Measurements from ENCODE around the gene LARGE1. TPM values are rescaled to one million over a fixed set of nuclear protein-coding genes. Genes with fewer than 3 reads are reported as not detected.
A peak's percentile ranks its signal among the peaks of the same experiment; 100 is the strongest.
"Not testable (repeated sequence)": the region's sequence is repeated elsewhere in the genome, so short reads cannot be mapped to it uniquely, and the experiment has no call there.

Gene LARGE1
- total and polyA plus RNA-seq, 11 donors, result 31.2 to 211 (median 129) TPM

DNA sequence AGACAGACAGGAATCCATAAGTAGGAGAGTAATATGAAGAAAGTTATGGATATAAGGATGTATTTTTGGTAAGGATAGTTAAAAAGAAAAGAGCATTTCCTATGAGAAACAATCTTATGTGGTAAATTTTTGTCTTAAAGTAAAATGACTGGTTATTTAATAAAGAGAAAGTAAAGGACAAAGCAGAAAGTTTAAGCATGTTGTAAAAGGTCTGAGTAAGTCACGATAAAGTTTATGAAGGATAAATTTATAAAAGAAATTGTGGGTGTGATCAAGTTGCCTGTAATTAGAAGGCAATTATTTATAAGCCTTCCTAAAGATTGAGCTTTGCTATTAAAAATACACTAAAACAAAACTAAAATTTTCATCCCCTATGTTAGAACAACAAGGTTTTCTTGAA is 547.4 kb downstream of the LARGE1 start:
- Histone ChIP-seq H3K27me3 (no peaks in the 10 kb centered on the region), H3K4me3 (no peak overlapping the region), H3K9me3 (peaks cover 0 to 10% (median 4%) of the 10 kb centered on the region in 12 donors), H3K36me3 (no peaks in the 10 kb centered on the region), H3K4me1 (no peaks in the 10 kb centered on the region), H3K27ac (no peak overlapping the region)
- TF ChIP-seq, protein P1, sequence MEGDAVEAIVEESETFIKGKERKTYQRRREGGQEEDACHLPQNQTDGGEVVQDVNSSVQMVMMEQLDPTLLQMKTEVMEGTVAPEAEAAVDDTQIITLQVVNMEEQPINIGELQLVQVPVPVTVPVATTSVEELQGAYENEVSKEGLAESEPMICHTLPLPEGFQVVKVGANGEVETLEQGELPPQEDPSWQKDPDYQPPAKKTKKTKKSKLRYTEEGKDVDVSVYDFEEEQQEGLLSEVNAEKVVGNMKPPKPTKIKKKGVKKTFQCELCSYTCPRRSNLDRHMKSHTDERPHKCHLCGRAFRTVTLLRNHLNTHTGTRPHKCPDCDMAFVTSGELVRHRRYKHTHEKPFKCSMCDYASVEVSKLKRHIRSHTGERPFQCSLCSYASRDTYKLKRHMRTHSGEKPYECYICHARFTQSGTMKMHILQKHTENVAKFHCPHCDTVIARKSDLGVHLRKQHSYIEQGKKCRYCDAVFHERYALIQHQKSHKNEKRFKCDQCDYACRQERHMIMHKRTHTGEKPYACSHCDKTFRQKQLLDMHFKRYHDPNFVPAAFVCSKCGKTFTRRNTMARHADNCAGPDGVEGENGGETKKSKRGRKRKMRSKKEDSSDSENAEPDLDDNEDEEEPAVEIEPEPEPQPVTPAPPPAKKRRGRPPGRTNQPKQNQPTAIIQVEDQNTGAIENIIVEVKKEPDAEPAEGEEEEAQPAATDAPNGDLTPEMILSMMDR (IDR thresholded peaks at IDR 0.05), result no peak
- TF ChIP-seq POLR2A (IDR thresholded peaks at IDR 0.05), result no peak
- WGBS, 4 donors, result 96 to 100% (median 98%) methylated on average over 1 of the region's 1 CpG
- ATAC-seq (no peak), DNase-seq (no peak)
- intact Hi-C loops (cut with DNase I), result no loop called here

DNA sequence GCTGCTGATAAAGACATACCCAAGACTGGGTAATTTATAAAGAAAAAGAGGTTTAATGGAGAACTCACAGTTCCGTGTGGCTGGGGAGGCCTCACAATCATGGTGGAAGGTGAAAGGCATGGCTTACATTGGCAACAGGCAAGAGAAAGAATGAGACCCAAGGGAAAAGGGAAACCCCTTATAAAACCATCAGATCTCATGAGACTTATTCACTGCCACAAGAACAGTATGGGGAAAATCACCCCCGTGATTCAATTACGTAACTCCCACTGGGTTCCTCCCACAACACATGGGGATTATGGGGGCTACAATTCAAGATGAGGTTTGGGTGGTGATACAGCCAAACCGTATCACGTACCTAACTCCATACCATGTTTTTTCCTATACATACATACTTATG is 557.0 kb downstream of the LARGE1 start:
- ATAC-seq; H3K27ac ChIP-seq; H3K9me3 ChIP-seq; H3K27me3 ChIP-seq; H3K36me3 ChIP-seq; H3K4me3 ChIP-seq; intact Hi-C loops (cut with DNase I); DNase-seq: not testable (repeated sequence)
- 91 to 97% (median 95%) methylated on average over 5 of the region's 5 CpGs for WGBS, 4 donors
- H3K4me1 ChIP-seq, result peaks cover 0 to 10% (median 0%) of the 10 kb centered on the region in 12 donors

DNA sequence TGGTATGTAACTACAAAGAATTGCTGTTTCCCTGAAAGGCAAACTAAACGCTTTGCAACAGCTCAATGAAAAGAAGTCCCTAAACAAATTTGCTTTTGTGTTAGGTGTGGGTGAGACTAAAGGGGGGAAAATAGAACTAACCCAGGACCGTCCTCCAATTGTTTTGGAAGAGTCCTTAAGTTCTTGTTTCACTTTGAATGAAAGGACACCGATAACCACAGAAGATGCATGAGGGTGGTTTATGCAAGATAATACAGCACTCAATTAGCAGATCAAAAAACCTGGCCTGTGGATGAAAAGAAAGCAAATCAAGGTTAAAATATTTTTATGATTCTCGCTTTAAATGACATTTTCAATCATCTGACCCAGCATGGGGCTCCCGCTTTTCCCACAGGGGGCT is 557.6 kb downstream of the LARGE1 start:
- 88 to 100% (median 98%) methylated on average over 5 of the region's 5 CpGs for WGBS, 4 donors
- Histone ChIP-seq H3K27ac (no peak overlapping the region), H3K4me3 (no peak overlapping the region), H3K27me3 (no peaks in the 10 kb centered on the region), H3K36me3 (peaks cover 0 to 5% (median 0%) of the 10 kb centered on the region in 9 donors), H3K9me3 (no peaks in the 10 kb centered on the region), H3K4me1 (peaks cover 0 to 10% (median 0%) of the 10 kb centered on the region in 12 donors)
- intact Hi-C loops (cut with DNase I), result no loop called here
- ATAC-seq (no peak), DNase-seq (no peak)
- TF ChIP-seq POLR2A (IDR thresholded peaks at IDR 0.05), result no peak
- TF ChIP-seq, protein P1 (IDR thresholded peaks at IDR 0.05), result no peak

DNA sequence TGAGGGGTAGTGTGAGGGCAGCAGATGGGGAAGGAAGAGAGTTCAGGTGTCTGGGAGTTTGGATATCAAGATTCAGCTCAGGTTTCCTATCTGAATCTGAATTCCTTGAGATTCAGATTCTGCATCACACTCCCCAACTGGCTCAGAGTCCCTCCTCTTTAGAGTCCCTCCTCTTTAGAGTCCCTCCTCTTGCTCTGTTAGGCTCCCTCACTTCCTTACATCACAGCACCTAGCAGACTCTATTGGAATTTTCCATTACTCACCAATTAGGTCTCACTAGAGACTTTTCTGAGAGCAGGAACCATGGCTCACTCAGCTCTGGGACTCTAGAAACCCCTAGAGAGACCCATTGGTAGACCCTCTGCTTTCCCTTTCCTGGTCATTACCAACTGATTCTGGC is 558.7 kb downstream of the LARGE1 start:
- DNase-seq (no peak), ATAC-seq (peak in 3 of 4 donors; percentile 39 to 59 (median 44))
- Histone ChIP-seq H3K27me3 (no peaks in the 10 kb centered on the region), H3K27ac (no peak overlapping the region), H3K36me3 (peaks cover 0 to 5% (median 0%) of the 10 kb centered on the region in 9 donors), H3K9me3 (no peaks in the 10 kb centered on the region), H3K4me1 (peaks cover 0 to 12% (median 0%) of the 10 kb centered on the region in 12 donors), H3K4me3 (no peak overlapping the region)
- TF ChIP-seq, protein P1 (IDR thresholded peaks at IDR 0.05), result no peak
- no peak for TF ChIP-seq POLR2A (IDR thresholded peaks at IDR 0.05)
- intact Hi-C loops (cut with DNase I), result no loop called here

DNA sequence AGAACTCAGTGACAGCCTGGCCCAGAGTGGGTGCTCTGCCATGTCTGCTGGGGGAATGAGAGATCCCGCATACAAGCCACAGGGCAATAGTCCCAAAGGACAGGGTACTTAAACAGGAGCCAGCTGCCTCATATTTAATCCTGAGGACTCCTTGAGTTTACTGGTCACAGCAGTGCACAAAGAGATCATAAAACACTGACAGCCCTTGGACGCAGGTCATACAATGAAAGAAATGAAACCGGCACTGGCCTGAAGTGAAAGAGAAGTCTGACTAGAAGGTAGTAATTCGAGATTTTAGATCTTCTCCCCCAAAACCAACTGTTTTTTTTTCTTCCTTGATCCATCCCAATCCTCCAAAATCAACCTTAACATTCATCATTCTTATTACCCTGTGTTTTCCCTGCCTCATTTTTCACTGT is 562.3 kb downstream of the LARGE1 start:
- DNase-seq, result no peak

More for the DNA sequence above, 562.3 kb downstream of the LARGE1 start:
- H3K36me3 ChIP-seq, result peaks cover 0 to 5% (median 0%) of the 10 kb centered on the region in 9 donors
- WGBS, 4 donors, result 77 to 84% (median 79%) methylated on average over 4 of the region's 4 CpGs
- no peaks in the 10 kb centered on the region for H3K9me3 ChIP-seq
- H3K4me1 ChIP-seq, result peaks cover 0 to 24% (median 6%) of the 10 kb centered on the region in 12 donors
- H3K27me3 ChIP-seq, result no peaks in the 10 kb centered on the region
- no peak overlapping the region for H3K4me3 ChIP-seq
- ATAC-seq, result peak in 1 of 4 donors; percentile 29
- intact Hi-C loops (cut with DNase I), result loop anchor here in 1 of 10 donors (2.0 kb wide), 1 partner anchor 53 kb away; no protein-coding TSS in a partner anchor
- H3K27ac ChIP-seq, result no peak overlapping the region
- TF ChIP-seq POLR2A (IDR thresholded peaks at IDR 0.05), result no peak
- TF ChIP-seq, protein P1 (IDR thresholded peaks at IDR 0.05), result no peak
